Left ventricle myocardium inferior (tissue), 1 donor: ENCODE data around the gene MINK1. TPM values are rescaled to one million over a fixed set of nuclear protein-coding genes. Genes with fewer than 3 reads are reported as not detected.

Source experiments
- DNase-seq: peaks from one replicate; pipeline ENCODE4 v3.0.0-alpha.2; 2020
- H3K27ac ChIP-seq: fragments of 200-600 bp; replicated peaks from 2 replicates; pipeline ENCODE4 v1.8.0; 2021
- H3K27me3 ChIP-seq: fragments of 200-600 bp; 2 replicates; pipeline ENCODE4 v1.8.0; 2021; ENCODE audit warnings: low read depth
- H3K36me3 ChIP-seq: fragments of 200-600 bp; 2 replicates; pipeline ENCODE4 v1.8.0; 2021
- H3K4me1 ChIP-seq: fragments of 200-600 bp; 2 replicates; pipeline ENCODE4 v1.8.0; 2021
- H3K4me3 ChIP-seq: fragments of 200-600 bp; 2 replicates; pipeline ENCODE4 v1.8.0; 2021; ENCODE audit warnings: mild to moderate bottlenecking, moderate library complexity
- H3K9me3 ChIP-seq: fragments of 200-600 bp; replicated peaks from 2 replicates; pipeline ENCODE4 v1.8.0; 2021
- intact Hi-C: fragments of 100-400 bp; cut with micrococcal nuclease; formaldehyde crosslinking; loops from one replicate; pipeline ENCODE4 v1.11.0; 2022
- total RNA-seq: library from RNA; stranded (reverse); fragmentation: NEBNext Ultra II Directional; extraction: Animal tissue kit (Norgen Biotek cat#: 25700); gene quantifications from one replicate; pipeline ENCODE4 v1.2.1, GENCODE V29; 2021
- TF ChIP-seq, protein P1 (sequence below): fragments of 200-600 bp; IDR thresholded peaks from 2 replicates; pipeline ENCODE4 v1.8.0; 2021; ENCODE audit warnings: antibody characterized with exemption, mild to moderate bottlenecking, borderline replicate concordance
- donor health status: DM: no; HTN: yes; CAD: no; lungs with severe emphysema.

The MINK1 gene
- total RNA-seq, 1 donor from 2014 or later, result 50.9 TPM

DNA sequence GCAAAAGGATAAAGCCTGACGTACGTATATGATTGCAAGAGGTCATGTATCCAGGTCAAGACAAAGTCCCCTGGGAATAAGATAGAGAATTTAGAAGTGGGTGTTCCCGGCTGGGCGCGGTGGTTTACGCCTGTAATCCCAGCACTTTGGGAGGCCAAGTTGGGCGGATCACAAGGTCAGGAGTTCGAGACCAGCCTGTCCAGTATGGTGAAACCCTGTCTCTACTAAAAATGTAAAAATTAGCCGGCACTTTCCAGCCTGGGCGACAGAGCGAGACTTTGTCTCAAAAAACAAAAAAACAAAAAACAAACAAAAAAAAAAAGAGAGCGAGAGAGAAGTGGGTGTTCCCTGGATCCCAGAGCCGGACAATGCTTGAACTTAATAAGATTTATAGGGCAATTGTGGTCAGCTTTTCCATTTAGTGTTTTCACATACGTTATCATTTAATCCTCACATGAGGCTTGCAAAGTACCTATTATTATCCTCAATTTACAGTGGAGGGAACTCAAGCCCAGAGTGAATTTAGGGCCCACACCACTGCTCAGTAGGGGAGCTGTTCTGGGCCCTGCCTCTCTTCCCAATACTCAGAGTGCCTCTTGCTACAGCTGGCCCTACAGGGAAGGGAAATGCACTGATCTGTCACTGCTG lies 44.9 kb upstream of the MINK1 start:
- TF ChIP-seq, protein P1, sequence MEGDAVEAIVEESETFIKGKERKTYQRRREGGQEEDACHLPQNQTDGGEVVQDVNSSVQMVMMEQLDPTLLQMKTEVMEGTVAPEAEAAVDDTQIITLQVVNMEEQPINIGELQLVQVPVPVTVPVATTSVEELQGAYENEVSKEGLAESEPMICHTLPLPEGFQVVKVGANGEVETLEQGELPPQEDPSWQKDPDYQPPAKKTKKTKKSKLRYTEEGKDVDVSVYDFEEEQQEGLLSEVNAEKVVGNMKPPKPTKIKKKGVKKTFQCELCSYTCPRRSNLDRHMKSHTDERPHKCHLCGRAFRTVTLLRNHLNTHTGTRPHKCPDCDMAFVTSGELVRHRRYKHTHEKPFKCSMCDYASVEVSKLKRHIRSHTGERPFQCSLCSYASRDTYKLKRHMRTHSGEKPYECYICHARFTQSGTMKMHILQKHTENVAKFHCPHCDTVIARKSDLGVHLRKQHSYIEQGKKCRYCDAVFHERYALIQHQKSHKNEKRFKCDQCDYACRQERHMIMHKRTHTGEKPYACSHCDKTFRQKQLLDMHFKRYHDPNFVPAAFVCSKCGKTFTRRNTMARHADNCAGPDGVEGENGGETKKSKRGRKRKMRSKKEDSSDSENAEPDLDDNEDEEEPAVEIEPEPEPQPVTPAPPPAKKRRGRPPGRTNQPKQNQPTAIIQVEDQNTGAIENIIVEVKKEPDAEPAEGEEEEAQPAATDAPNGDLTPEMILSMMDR, result no peak
- Histone ChIP-seq H3K4me3 (peak overlapping the region; percentile 90), H3K27ac (no peak overlapping the region), H3K4me1 (peaks cover 55% of the 10 kb centered on the region), H3K36me3 (no peaks in the 10 kb centered on the region), H3K27me3 (peaks cover 32% of the 10 kb centered on the region), H3K9me3 (no peaks in the 10 kb centered on the region)
- intact Hi-C loops, result loop anchor here (5.0 kb wide), 1 partner anchor 99 kb away; no protein-coding TSS in a partner anchor
- no peak for DNase-seq

DNA sequence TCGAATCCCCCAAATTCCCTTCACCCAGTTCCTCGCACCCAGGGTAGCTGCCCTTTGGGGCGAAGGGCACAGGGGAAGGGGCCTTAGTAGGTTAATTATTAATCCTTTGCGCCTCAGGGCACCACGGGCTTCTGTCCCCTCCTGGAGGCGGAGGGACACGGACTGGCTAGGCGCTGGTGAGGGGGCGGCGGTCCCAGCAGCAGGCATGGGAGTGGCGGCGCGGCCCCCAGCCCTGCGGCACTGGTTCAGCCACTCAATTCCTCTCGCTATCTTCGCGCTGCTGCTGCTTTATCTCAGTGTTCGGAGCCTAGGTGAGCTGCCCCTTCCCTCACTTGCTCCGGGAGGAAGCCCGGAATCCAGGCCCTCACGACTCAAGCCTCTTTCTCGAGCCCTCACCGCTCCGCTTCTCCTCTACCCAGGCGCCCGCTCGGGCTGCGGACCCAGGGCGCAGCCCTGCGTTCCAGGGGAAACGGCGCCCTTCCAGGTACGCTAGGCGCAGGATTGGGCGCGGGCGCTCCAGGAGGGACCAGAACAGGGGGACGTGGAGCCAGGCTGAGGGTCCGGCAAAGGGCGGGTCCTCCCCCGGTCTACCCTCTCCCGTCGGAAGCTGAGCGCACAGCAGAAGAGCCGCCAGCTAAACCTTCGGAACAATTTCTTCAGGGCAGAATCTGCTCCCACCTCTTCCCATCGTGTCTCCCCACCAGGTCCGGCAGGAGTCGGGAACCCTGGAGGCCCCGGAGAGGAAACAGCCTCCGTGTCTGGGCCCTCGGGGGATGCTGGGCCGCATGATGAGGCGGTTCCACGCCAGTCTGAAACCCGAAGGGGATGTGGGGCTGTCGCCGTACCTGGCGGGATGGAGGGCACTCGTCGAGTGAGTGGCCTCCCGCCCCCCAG lies 44.1 kb upstream of the MINK1 start, which contains the start of gene GLTPD2:
TSS of gene GLTPD2 (plus strand) at position 158 of the 894 bp plus-strand sequence. CDS start at position 206, 48 bp downstream.
- TF ChIP-seq, protein P1, result no peak
- H3K9me3 ChIP-seq, result no peaks in the 10 kb centered on the region
- intact Hi-C loops, result loop anchor here (5.0 kb wide), 1 partner anchor 98 kb away; no protein-coding TSS in a partner anchor
- no peaks in the 10 kb centered on the region for H3K36me3 ChIP-seq
- peaks cover 24% of the 10 kb centered on the region for H3K27me3 ChIP-seq
- H3K4me3 ChIP-seq, result peak within 1 kb of the TSS; percentile 90
- peaks cover 55% of the 10 kb centered on the region for H3K4me1 ChIP-seq
- DNase-seq, result no peak
- peak within 1 kb of the TSS; percentile 100 for H3K27ac ChIP-seq

DNA sequence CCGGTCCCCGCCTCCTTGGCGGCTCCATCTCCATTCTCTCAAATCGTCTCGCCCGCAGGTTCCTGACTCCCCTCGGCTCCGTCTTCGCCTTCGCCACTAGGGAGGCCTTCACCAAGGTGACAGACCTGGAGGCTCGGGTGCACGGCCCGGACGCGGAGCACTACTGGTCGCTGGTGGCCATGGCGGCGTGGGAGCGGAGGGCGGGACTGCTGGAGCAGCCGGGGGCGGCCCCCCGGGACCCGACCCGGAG lies 43.5 kb upstream of the MINK1 start:
- peak overlapping the region; percentile 100 for H3K27ac ChIP-seq
- no peaks in the 10 kb centered on the region for H3K9me3 ChIP-seq
- intact Hi-C loops, result loop anchor here (5.0 kb wide), 1 partner anchor 98 kb away; no protein-coding TSS in a partner anchor
- TF ChIP-seq, protein P1, result no peak
- peaks cover 55% of the 10 kb centered on the region for H3K4me1 ChIP-seq
- H3K27me3 ChIP-seq, result peaks cover 19% of the 10 kb centered on the region
- no peak for DNase-seq
- no peaks in the 10 kb centered on the region for H3K36me3 ChIP-seq
- peak overlapping the region; percentile 90 for H3K4me3 ChIP-seq

- Histone ChIP-seq H3K27me3 (peaks cover 14% of the 10 kb centered on the region), H3K27ac (peak overlapping the region; percentile 100), H3K4me1 (peaks cover 54% of the 10 kb centered on the region), H3K9me3 (no peaks in the 10 kb centered on the region), H3K4me3 (peak overlapping the region; percentile 90), H3K36me3 (no peaks in the 10 kb centered on the region)
- intact Hi-C loops, result loop anchor here (5.0 kb wide), 1 partner anchor 97 kb away; no protein-coding TSS in a partner anchor
- DNase-seq, result peak; percentile 87
- TF ChIP-seq, protein P1, result peak; percentile 85
These were observed 43.0 kb upstream of the MINK1 start for GRCh38 chr17:4789951-4790704.

DNA sequence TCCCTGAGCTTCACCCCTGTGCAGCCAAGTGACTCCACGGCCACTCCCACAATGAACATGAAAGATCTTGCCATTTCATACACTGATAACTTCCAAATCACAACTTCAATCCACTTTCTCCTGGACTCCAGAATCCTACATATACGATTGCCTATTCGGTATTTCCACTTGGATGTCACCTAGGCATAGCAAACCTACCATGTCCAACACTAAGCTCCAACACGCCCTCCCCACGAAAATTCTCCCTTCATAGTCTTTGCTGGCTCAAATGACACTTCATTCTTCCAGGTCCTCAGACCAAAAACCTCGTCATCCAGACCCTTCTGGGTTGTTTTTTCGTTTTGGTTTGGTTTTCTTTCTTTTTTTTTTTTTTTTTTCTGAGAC lies 42.4 kb upstream of the MINK1 start:
- DNase-seq, result no peak
- Histone ChIP-seq H3K9me3 (no peaks in the 10 kb centered on the region), H3K4me1 (peaks cover 48% of the 10 kb centered on the region), H3K36me3 (no peaks in the 10 kb centered on the region), H3K27me3 (peaks cover 8% of the 10 kb centered on the region), H3K4me3 (peak overlapping the region; percentile 90), H3K27ac (peak overlapping the region; percentile 100)
- intact Hi-C loops, result no loop called here
- TF ChIP-seq, protein P1, result no peak
